GM19023 (cell line): ENCODE measurements around the gene ITPR1.

Source experiments
- ATAC-seq: cut with Tn5 transposase; IDR thresholded peaks from one replicate; pipeline ENCODE4 v1.9.1; 2021; ENCODE audit warnings: mild to moderate bottlenecking, moderate library complexity; ENCODE audit not compliant: unreplicated experiment

The ITPR1 gene

DNA sequence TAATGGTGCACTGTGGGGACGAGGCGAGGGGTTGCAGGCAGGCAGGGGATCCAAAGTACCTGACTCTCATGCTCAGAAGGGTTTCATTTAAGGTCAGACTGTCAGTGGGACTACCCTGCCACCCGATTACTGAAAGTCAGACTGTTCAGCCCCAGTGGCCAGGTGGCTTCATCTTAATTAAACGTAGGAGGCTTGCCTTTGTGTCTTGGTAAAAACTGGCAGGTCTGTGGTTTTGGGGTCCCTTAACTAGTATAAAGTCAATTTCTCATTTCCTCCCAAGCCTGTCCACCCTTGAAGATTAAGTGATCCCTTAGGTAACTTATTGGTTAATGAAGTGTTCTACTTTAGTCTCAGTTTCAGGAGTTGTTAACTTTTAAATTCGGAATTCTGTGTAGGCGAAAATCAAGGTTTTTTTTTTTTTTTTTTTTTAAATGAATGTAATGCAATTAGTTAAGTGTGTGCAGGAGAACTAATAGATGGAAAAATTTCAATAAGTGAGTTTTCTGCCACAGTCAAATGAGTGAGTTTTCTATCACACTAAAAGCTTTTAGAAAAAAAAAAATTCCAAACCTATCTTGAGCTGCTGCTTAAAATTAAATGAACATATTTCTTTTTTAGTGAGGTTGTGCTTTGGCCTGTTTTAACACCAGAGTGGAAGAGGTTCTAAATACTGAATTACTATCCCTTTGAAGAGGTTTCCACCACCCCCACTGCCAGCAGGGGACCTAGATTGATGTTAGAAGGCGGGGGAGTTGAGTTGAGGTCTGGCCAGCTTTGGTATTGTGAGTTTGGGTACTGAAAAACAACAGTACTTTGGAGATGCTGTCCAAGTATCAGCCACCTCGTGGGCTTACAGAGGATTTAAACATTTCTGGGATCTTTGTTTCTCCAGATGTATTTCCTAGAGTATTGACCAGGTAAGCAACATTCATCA is 15.2 kb downstream of the ITPR1 start:
- peak; percentile 68 for ATAC-seq

DNA sequence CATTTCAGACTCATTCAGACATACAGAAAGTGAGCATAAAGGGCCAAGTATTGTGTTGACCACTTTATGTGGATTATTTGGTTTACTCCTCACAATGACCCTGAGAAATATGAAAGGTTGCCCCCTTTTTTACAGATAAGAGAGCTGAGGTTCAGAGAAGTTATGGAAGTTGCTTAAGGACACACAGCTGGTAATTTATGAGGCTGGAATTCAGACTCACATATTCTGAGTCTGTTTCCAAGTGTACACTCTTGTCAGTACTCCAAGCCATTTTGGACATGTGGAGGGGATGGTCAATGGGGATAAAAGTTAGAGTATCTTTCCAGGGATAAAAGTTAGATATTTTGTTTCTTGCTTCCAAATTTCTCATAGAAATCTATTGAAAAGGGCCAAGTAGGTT is 15.9 kb downstream of the ITPR1 start:
- ATAC-seq, result no peak

DNA sequence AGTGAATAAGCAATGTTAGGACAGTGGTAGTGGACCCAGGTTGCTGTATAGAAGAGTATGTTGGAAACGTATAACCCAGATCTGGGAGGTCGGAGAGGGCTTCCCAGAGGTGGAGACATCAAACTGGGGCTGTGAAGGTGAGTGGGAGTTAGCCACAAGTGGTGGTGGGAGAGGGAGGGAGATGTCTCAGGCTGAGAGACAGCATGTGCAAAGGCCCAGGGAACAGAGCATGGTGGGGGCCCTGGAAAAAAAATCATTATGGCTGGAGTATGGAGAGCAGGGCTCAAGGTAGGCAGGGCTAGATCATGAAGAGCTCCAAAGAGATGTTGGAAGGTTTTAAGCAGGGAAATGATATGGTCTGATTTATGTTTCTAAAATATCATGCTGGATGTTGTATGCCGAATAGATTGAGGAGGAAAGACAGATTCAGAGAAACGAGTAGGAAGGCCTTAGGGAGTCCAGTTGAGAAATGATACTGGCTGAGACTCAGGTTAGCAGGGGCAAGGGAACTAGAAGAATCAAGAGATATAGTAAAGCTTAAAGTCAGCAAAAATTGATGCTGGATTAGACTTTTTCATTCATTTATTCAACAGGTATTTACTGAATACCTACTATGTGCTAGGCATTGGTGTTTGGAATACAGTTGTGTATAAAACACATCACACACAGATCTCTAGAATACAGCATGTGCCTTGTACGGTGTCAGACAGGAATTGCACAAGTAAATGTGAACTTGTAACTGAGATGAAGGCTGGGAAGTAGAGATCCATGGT is 17.0 kb downstream of the ITPR1 start:
- no peak for ATAC-seq

DNA sequence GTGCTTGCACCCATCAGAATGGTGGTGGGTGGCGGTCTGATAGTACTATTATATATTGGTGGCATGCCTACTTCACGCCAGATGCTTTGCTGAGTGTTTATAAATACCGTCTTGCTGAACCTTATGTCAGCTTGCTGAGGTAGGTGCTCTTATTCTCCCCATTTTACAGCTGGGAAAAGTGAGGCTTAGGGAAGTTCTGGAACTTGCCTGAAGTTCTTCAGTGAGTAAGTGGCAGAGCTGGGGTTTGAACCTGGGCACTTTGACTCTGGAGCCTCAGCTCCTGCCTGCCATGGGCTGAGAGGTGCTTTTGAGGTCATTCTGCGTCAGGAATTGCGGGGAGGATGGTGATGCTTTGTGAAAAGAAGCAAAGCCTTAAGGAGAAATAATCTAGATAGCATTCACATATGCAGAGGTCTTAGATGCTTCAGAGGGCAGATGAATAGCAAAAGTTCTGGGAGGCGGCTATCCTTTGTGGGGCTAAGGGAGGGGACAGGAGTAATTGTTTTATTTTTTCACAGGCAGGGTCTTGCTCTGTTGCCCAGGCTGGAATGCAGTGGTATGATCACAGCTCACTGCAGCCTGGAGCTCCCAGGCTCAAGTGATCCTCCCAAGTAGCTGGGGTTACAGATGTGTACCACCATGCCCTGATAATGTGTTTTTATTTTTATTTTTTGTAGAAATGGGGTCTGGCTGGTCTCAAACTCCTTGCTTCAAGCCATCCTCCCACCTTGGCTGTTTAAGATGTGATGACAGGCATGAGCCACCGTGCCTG is 18.5 kb downstream of the ITPR1 start:
- no peak for ATAC-seq

DNA sequence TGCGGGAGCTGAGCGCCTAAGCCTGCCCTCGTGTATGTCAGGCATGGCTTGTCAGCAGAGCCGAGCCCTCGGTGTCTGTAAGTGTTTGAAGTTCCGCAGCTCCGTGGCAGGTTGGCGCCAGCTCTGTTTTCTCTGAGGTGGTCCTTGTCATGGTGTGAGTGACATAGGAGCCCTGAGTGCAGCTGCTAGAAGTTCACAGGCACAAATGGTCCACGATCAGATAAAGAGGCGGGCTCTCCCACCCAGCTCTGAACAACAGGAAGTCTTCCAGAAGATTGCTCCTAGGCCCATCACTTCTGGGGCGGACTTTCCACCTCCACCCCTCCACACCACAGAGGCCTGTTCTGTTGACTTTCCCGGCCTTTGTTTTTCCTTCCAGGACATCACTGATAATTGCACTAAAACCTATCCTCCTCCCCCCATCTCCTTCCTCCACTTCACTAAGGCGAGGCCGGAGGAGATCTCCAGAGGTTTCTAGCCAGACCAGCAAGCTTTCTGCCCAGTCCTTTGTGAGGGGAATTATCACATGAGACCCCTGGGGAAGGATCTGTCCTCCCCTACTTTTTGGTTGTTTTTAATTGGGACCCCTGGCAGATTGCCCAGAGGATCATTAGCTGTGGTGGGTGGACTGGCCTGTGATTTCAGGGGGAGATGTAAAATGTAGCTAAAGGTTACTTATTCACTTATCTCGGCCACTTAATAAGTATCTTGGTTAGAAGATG is 19.9 kb downstream of the ITPR1 start:
- no peak for ATAC-seq

DNA sequence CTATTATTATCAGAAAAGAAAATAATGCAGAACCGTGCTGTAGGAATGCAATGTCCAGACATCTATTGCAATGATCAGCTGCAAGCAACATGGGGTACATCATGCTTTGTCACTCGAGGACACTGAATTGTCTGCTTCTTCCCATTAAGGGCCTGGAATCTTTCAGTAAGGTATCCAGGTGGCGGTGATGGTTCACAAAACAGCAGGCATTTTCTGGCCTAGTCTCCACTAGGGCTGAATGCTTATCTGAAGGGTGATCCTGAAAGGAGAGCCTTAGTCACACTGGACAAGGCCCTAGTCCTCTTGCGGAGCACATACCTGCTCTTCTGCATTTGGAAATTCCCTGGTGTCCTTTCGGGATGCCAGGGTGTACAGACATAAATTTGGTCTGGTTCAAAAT is 21.2 kb downstream of the ITPR1 start:
- no peak for ATAC-seq

DNA sequence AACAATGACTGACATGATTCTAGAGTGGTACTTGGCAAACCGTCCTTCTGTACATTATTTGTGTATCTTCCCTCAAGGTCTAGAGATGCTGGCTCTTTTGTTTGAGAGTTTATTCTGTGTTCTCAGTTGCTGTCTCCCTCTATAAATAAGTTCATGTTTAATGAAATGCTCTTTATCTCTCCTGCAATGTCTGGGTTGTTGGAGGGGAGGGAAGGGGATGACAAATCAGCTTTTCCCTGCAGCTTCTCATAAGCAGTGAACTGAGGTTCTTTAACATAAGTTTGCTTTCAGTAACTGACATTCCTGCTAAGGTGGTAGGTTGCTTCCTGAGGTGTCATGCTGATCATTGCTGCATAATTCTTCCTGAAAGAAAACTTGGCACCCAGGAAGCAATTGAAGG is 21.8 kb downstream of the ITPR1 start:
- no peak for ATAC-seq

DNA sequence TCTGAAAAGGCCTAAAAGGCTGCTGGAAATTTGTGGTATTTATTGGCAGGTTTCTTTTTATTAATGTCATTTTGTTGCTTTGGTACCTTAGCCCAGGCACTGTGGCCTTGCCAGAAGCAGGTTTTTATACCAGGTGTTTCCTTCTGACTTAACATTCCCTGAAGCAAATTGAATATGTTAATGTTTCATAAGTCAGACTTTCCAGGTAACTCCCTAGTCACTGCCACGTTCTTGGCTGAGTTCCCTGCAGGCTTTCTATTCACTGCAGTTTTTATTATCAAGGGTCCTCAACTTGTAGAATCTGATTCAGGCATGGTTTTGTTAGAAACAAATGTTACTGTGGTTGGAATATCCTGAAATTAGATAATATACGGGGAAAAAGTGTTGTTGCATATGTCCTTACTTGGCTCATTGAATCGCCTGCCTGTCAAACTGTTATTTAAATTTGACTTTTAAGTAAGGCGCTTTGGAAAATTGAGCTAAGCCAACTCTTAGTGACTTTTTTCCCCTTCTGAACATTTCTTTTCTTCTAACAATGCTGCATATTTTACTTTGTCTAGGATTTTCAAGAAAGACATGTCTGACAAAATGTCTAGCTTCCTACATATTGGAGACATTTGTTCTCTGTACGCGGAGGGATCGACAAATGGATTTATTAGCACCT is 22.9 kb downstream of the ITPR1 start:
- ATAC-seq, result no peak

DNA sequence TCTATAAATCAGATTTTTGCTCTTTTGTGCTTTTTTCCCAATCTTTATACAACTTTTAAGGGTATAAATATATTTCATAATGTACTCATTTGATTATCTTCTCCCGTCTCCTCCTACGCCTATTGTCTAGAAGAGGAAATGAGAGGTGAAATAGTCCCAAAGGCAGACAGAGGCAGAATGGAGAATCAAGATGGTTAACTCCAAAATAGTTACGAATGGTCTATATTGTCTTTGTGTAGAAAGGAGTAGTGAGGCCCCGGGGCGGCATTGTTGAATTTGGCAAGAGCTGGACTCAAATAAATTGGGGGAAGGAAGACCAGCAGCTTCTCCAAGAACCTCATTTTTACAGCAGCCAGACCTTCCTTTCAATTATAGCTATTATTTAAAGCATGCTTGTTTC is 23.9 kb downstream of the ITPR1 start:
- no peak for ATAC-seq

DNA sequence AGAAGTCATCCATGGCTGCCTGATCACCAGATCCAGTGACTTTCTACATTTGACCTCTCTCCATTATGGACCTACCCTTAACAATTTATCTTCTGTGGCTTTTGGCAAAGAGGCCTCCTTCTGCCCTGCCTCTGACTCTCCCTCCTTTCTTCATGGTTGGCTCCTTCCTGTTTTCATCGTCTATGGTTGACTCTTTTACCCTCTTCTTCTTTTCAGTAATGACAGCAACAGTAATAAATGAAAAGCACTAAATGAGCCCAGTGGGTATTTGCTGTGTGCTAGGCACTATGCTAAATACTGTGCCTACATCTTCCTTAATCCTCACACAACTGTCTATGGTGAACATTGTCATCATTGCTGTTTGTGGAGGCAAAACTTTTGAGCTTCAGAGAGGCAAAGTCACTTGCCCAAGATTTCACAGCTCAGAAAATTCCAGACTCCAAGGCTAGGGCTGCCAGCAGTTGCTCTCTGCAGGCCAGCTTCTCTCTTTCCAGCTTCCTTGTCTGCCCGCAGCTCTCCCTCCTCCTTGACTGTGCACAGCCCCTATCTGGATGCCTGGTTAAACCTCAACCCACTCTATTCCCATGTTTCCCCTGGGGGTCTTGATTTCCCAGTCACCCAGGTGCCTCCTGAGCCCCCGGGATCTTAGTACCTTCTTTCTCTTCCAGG is 24.6 kb downstream of the ITPR1 start:
- no peak for ATAC-seq

DNA sequence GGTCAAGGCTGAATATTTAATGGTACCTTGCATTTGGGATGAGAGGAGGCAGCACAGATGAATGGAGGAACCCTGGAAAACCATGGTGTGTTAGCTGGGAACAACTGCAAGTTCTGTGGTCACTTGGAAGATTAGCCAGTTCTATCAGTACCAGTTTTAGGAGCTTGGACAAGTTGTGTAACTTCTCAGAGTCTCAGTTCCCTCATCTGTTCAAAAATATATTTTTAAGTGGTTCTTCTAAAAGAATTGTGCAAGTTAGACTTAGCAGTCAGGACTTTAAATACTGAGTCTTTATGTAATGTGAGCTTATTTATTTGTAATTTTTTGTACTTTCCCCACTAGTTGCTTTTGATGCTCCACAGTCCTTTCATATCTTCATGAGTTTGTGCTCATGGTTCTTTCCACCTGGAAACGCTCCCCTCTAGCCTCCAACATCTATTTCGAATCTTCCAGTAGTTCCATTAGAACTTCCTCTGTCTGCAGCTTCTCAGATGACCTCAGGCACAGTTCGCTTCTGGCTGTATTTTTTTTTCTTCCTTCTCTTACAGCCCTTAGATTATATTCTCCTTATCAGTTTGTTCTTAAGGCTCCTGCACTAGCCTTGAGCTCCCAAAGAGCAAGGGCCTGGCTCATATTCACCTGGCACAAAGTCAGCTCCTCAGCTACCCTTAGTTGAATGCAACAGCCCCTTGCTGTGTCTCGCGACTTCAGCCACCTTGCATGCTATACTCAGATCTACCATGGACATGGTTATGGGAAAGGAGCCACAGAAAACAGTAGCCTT is 27.1 kb downstream of the ITPR1 start:
- ATAC-seq, result no peak

DNA sequence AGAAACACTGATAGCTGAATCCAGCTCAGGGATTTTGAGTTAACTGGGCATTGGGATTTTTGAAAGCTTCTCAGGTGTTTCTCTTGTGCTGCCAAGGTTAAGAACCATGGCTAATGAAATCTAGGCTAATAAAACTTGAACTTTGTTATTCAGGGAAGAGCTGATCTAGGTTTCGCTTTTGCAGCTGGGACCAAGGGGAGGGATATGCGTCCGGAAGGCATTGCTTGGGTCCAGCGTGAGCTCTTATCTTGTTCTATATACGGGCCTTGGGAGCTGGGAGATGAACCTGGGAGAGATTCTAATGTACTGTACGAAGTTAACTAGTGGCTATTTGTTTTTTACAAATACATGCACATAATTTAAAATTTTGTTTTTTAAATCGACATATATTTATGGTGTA is 29.8 kb downstream of the ITPR1 start:
- no peak for ATAC-seq

DNA sequence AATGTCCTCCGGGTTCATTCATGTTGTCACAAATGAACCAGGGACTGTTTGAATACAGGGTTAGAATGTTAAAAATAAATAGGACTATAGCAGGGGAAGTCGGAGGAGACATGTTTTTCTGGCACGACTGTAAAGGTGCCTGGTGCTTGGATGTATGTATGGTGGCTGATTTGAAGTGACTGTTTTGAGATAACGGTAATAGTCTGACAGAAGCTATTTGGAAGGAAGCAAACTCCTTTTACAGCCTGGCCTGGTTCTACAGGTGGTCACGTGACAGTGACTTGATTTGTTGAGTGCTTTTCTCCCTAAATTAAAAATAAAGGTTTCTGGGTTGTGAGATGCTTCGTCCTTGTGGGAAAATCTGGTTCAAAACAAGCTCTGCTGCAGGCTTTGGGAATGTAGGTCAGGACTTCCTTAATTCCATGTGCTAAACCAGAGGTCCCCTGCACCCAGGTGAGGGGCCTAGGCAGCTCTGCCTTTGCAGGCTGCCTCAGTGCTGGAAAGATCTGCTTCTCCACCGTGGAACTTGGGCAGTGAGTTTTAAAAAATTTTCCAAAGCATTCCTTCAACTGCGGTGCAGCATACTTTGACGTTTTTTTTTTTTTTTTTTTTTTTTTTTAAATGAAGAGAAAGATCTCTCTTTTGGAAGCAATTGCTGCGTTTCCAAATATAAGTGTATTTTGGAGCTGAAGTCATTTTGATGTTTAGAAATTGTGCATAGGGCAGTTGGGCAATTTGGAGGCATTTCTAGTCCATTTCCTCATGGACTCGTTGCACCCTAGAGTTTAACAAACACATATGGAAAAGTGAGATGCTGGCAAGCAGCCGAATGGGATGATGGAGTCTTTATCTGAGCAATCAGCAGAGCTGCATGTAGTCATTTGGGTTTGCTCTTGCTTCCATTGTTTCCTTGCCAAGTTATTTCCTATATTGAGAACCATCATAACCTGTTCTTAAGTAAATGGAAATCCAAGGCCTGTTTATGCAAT is 30.9 kb downstream of the ITPR1 start:
- ATAC-seq, result no peak

DNA sequence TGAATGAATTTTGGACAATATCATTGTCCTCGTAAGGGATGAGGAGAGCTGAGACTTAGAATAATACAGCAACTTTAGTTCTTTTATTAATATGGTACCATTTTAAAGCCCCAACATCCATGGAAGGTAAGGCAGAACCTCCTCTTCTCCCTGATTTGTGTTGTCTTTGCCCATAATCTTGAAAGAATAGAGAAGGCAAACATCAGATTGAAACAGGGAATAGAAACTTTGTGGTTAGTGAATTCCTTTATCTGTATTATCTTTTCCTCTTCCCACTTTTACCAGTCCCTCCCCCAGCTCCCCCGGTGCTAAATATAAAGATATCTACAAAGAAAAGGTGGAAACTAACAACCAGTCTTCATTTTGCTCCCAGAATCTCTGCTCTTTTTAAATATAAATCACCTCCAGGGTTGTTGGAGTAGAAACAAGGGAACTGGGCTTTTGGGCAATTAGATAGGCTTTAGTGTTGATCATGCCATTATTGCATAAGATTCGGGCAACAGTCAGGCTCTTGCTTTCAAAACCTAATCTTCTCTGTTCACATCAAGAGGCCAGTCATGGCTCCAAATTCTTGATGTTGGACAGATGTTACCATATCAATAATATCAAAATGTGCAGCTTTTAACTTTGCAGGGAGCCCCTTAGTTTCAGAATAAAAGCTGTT is 32.5 kb downstream of the ITPR1 start:
- no peak for ATAC-seq

DNA sequence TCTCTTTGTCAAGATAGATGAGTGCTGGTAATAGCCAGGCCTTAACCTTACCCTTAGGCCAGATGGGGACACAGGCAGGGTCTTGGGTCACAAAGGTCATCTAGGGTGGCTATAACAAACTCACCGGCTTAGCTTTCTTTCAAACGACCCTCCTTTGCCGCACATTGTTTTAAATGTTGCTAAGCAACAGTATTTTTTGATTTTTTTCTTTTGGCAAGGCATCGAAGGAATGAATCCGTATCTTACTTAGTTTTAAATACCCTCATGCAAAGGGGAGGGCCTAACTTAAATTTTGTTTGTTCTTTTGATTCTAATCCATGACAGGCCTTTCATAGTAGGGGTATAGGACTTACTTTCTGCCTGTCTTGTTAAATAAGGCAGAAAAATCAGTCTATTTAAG is 35.2 kb downstream of the ITPR1 start:
- ATAC-seq, result no peak

DNA sequence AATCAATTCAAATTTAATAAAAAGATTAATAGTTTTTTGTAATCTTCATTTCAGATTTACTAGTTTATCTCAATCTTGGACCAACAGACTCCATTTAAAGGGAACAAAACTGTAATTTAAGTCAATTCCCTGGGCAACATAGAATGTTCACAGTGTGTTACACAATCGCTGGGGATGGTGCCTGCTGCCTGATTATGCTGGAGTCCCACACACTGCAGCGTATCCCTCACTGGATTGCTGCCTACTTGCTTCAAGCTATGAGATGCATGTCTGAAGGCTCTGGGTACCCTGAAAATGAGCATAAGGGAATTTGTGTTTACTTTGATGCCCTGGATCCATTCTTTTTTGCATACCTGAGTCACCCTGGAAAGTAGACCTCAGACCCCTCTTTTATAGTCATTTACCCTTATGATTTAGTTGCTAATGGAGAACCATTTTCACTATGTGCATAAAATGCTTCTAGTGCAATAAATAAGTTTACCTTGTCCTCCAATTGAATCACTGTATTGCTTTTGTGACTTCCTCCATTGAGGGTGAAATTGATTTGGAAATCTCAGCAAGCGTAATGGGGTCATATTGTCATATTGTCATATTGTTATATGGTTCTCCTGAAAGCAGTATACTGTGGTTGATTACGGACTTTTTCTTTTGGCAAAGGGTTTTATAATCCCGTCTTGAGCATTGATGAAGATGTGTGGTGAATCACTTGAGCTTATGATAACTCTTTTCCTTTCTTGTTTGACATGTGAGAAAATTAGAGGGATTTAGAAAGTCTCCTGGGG is 35.9 kb downstream of the ITPR1 start:
- ATAC-seq, result no peak
